22Rv1 (cell line): Measurements from ENCODE around the gene FKBP1A.

ENCODE experiments used
- CTCF ChIP-seq: fragments of 450-650 bp; IDR thresholded peaks from 2 replicates; pipeline ENCODE4 v1.5.1; 2017; ENCODE audit warnings: mild to moderate bottlenecking
- ZFX ChIP-seq: fragments of 450-650 bp; IDR thresholded peaks from 2 replicates; pipeline ENCODE4 v1.6.1; 2017; ENCODE audit warnings: antibody characterized with exemption, borderline replicate concordance

GRCh38 chr20:1415667-1416468 lies 23.0 kb upstream of the FKBP1A start:
- TF ChIP-seq CTCF (no peak), ZFX (no peak)
